Left forelimb (tissue), 1 donor: ENCODE measurements around the gene HHIPL1.

ENCODE experiments used
- DNase-seq: peaks from one replicate; pipeline ENCODE4 v3.0.0-alpha.2; 2018; ENCODE audit warnings: low spot score

The HHIPL1 gene

DNA sequence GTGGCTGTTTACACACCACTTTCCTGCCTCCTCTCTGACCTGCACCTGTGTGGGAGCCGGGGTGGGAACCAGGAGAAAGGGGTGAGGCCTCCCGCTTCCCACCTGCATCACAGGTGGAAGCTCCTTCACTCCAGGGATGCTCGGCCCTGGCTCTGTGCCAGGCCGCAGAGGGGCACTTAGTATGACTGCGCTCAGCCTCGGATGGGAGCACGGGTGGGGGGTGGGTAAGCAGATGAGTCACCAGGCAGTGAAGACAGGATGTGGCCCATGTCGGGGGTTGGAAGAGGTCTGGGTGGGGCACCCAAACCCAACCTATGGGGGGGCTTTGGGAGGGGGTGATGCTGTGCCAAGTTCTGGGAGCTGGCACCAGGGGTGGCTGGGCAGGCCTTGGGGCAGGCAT is 31.7 kb downstream of the HHIPL1 start:
- DNase-seq = no peak

DNA sequence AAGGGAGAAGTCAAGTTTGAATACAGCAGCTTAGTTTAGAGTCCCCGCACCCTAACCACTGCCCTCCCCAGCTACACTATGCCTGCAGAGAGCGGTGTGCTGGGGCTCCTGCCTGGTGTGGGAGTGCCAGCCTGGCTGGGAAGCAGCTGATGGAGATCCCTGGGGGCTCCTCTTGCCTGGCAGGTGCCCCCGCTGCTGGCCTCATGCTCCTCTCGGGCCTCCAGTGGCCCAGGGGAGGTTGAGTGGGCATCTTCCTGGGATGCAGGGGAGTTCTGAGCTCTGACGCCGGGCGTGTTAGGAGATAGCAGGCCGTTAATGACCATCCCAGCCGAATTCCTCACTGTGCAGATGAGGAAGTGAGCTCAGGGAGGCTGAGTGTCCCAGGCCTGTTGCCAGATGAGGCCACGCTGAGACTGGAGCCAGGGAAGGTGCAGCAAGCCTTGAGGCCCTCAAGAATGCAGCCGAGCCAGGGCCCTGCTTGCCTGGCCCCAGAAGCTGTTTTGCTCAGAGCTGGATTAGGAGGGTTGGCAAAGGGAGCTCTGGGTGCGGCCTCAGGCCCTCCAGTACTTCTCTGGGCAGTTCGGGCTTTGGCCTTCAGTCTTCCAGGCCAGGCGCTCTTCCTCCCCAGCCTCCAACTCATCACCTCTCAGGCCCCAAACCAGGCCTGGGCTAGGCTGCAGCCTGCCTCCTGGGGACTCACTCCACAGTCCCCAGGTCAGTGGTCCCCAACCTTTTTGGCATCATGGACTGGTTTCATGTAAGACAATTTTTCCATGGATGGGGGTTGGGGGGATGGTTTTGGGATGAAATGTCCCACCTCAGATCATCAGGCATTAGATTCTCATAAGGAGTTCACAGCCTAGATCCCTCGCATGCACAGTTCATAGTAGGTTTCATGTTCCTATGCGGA is 32.6 kb downstream of the HHIPL1 start:
- peak; percentile 51 for DNase-seq

DNA sequence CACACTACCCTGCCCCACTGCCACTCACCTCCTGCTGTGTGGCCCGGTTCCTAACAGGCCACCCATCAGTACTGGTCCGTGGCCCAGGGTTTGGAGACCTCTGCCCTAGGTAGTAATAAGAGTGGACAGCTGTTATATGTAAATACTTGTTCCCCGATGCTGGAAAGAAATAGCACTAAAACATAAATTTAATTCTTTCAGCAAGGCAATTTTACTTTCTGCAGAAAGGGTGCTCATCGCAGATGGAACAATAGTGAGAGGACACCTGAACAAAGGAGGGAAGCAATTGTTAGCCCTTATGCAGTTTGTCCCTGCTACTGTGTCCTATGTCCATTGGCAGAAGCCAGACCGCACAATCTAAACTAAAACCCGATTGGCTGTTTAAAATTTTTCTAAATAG is 33.3 kb downstream of the HHIPL1 start:
- peak; percentile 11 for DNase-seq

DNA sequence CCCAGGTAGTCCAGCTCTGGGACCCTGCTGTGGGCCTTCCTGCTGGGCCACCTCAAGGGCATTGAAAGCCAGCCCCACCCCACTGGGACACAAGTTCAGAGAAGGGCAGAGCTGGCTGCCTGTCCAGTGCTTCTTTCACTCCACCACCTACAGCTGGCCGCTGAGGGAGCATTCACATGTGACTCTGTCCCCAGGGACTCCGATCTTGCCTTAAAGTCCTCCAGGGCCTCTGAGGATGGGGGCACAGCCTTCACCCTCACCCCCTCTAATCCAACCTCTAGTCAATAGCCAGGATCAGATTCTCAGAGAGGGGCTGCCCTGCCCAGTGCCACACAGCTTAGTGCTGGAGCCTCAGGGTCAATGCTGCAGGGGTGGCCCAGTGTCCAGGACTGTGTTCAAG is 34.2 kb downstream of the HHIPL1 start:
- DNase-seq = peak; percentile 36

DNA sequence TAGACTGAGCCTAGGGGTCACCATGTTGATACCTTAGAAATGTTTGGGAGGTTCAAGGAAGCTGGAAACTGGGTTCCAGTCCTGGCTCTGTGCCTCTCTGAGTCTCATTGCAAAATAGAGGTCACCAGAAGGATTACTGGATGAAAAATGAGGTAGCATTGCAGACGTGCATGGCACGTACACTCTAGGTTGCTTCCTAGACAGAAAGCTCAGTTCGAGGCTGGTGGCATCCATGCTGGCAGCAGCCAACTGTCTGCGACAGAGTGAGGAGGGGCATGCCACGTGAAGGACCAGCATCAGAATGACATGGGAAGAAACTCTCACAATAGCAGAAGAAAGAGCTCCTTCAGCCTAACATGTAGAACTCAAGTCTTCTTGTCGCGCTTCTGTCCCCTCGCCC is 34.6 kb downstream of the HHIPL1 start:
- peak; percentile 45 for DNase-seq

DNA sequence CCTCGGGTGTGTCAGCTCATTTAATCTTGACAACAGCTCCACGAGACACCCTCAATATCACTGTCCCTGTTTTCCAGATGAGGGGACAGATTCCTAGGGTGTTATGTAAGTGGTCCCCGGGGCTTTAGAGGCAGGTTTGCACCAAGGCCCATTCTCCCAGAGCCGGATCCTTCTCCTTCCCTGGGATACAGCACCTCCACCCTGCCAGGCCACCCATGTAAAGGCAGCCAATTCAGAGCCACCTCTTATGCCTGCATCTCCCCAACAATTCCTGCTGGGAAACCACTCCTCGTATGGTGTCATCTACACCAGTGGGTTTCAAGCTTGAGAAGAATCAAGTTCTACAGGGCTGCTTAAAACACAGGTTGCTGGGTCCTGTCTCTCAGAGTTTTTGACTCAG is 35.1 kb downstream of the HHIPL1 start:
- no peak for DNase-seq

DNA sequence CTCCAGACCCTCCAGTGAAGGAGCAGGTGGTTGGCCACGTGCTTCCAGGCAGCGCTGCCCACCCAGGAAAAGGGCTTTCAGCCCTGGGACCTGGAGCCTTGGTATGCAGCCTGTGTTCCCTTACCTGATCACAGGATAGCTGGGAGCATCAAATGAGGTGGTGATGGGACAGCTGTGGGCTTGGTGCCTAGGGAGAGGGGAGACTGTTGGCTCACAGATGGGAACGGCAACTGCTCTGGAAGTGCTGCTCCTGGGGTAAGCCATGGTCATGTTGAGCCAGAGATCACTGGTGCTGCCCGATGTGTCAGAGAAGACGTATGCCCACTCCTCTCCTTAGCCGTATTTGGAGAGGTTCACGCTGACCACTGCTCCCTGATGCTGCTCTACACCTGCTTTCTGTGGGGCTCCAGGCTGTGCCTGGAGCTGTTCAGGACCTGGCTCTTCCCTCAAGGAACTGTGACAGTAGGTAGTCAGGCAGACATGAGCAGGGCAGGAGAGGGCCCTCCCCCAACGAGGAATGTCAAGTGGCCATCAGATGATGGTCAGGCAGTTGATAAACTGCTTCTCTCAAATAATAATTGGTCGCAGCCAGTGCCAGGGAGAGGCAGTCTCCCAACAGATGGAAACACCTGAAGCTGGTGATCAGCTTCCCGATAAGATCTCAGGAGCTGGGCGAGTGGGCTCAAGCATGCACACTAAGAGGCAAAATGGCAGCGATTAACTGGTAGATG is 36.3 kb downstream of the HHIPL1 start:
- peak; percentile 34 for DNase-seq

DNA sequence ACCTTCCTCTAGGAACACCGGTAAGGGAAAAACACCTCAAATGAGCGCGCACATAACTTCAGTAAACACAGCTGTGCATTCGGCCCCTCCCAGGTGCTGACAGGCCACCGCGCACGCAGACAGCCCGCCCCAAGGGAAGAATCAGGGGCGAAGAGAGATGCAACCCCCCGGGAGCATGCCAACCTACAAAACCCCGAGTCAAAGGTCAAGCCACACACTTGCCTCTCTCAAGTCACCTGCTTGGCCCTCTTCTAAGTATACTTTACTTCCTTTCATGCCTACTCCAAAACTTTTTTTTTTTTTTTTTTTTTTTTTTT is 36.9 kb downstream of the HHIPL1 start:
- DNase-seq = peak; percentile 17

DNA sequence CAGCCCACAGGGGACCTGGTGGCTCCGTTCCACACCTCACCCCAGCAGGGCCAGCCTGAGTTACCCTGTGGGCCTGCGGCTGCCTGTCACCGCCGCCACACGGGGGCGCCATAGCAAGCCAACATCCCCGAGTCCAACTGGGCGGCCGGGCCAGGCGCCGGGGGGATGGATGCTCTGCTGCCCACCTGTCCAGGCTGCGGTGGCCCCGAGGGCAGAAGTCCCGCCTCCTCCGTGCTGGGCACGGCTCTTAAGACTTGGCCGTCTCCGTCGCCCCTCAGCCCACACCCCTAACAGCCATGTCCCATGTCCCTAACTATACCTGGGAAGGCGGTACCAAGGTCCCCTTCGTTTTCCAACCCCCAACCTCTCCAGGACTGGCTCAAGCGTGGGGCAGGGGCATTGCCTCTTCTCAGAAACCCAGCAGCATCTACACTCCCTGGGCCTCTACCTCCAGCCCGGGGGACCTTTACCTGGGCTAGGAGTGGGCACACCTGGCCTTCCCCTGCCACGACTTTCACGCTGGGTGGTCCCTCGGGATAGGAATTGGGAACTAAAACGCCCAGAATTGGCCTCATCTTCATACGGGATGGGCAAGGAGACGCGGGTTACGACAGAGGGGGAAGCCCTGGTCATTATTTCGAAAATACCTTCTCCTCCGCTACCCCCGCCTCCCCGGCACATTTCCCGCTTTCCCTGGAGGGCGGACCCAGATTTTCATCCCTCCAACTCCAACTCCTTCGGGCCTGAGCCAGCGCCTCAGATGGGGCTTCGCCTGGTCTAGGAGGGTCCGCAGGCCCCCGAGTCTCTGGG is 38.1 kb downstream of the HHIPL1 start:
- peak; percentile 85 for DNase-seq

DNA sequence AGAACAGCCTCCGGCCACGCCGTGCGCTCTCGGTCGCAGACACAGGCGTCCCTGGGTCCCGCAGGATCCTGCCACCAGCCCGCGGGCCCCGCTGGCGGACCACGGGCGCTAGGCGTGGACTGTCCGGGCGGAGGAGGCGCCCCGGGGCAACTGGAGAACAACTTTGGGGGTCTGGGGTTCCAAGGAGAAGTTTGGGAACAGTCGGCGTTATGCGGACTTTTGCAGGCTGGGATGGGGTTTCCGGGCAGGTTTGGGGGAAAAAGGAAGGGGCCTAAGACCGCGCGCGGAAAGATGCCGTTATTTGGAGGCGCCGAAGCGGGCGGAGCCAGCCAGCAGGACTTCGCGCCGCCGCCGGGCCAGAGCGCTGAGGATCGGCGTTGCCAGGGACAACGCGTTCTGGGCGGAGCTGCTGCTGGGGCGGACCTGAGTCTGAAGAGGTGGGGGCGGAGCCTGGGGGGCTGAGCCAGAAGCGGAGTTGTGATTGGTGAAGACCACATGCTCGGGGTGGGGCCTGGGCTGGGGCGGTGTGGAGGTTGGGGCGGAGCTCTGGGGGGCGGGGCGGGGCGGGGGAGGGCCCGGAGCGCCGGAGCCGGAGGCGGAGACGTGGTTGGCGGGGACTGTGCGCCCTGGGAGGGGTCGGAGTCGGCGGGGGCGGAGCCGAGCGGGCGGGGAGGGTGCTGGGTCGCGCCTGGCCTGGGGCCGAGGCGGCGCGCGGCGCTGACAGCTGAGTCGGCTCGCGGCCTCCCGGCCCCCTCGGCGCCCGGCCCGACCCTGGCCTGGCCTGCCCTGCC is 38.9 kb downstream of the HHIPL1 start, which contains the start of gene CYP46A1:
TSS of gene CYP46A1 (plus strand) at position 680 of the 791 bp plus-strand sequence. CDS start 120 bp downstream, outside the sequence.
- peak; percentile 100 for DNase-seq

DNA sequence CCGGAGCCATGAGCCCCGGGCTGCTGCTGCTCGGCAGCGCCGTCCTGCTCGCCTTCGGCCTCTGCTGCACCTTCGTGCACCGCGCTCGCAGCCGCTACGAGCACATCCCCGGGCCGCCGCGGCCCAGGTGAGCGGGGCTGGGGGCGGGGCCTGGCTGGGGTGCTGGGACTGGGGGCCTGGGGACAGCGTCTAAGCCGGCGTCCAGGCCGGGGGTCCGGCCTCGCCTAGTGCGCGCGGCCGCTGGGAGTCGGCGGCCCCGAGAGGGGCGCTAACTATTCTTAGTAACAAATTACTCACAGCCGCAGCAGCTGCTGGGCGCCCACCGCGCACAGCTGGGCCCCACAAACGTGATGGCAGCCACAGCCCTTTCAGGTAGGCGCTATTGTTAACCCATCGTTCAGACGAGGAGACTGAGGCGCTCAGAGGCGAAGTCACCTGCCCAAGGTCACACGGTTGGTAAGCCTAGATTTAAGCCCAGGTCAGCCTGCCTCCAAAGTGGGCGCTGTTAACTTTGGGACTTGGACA is 39.5 kb downstream of the HHIPL1 start:
- peak; percentile 70 for DNase-seq

DNA sequence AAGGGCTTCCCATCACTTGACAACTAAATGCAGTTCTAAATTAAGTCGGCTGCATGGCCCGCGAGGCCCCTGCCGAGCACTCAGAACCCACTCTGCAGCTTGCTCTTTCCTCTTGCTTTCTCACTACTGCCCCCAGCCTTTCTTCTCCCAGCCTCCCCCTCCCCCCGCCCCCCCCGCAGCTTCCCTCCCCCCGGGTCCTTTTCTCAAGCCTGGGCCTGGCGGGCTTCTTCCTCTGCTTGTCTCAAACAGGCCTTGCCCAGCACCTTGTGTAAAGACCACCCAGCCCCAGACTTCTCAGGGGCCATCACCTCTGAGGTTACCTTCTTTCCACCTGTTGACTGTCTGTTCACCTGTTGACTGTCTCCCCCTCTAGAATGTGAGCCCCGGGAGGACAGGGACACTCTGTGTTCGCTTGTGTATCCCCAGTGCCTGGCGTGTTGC is 40.2 kb downstream of the HHIPL1 start:
- DNase-seq = peak; percentile 53

DNA sequence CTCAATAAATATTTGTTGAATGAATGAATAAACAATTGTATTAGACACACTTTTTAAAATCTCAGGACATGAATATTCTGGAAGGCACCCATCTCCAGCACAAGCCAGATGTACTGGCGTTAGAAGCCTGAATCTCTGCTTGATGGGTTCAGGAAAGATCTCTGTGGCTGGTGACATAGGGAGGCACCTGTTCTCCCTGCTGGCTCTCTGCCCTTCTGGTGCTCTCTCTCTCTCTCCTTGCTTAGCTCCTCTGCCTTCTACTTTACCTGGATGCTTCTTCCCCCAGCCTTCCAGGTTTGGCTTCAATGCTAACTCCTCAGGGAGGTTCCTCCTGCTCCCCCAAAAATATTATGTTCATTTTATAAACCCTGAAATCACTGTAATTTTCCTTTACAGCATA is 40.7 kb downstream of the HHIPL1 start:
- DNase-seq = no peak

DNA sequence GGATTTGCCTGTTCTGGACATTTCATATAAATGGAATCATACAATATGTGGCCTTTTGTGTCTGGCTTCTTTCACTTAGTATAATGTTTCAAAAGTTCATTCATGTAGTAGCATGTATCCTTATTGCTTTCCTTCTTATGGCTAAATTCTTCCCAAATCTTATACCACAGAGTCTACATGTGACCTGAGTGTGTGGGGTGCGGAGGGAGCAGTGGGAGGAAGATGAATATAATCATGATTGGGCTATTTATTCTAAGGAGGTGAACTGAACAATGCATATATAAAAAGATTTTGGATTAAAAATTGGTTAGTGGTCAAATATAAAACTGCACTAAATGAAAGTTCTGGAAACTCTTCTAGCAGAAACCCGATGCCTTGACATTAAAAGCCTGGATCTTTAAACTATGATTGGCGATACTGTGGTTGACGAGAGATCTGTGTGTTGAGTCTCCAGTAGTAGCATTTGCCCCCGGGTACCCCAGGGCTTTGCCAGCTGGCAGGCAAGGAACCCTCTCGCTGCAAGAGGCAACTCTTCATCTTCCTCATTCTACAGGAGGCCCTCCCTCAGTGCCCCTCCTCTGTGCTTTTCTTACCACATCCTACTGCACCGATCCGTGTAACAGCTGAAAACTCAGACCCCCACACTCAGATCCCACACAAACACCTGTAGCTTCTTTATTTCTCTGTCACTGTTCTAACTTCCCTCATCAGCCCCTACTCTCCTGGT is 41.8 kb downstream of the HHIPL1 start:
- DNase-seq = peak; percentile 34

DNA sequence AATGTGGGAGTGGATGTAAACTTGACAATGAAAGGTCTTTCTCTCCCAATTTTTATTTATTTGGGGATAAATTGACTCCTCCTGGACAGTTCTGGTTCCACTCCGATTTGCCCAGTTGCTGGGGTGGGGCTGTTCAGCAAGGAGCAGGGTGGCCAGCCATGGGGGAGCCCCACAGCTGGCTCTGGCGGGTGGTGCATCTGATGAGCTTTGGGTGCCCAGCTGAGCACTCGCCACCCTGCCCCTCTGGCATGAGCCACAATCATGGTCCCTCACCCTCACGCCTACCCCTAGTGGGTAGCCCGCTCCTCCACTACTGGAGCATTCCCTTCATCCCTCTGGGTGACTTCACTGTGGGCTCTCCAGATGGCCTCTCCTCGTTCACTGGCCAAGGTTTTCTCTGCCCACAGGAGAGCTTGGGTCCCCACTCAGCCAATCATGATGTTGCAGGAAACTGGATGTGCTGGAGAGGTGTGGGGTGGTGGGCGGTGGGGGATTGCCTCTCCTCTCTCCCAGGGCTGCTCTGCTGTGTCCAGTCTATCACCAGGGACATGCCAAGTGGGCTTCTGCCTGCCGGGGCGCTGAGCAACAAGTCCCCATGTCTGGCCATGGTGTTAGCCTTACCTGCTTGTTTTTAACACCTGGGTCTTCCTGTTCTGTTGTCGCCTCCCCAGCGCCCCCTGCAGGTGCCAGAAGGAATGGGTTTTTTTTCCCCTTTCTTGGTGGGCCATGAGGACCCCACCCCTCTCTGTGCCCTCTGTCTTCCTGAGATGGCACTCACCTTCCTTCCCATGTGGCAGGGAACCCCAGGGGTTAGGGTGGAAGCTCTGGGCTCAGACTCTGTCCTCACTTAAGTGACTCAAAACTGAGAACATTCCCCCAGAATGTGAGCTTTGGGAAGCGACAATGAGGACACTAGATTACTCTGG is 42.6 kb downstream of the HHIPL1 start:
- peak; percentile 31 for DNase-seq

DNA sequence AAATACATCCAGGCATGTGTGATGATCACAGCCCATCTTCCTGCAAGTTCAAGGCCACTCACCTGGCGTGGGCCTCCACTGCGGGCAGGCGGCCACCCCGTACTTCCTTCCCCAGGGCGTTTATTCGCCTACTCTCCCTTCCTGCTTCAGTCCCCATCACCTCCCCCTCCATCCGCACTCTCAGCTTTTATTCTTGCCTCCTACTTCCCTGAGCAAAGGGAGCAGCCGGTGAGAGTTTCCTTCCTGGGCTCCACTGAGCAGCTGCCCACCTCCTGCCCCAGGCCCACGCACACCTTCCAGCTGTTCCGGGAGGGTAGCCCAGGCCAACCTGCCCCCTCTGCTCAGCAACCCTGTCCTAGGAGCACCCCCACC is 43.3 kb downstream of the HHIPL1 start:
- DNase-seq = peak; percentile 38

DNA sequence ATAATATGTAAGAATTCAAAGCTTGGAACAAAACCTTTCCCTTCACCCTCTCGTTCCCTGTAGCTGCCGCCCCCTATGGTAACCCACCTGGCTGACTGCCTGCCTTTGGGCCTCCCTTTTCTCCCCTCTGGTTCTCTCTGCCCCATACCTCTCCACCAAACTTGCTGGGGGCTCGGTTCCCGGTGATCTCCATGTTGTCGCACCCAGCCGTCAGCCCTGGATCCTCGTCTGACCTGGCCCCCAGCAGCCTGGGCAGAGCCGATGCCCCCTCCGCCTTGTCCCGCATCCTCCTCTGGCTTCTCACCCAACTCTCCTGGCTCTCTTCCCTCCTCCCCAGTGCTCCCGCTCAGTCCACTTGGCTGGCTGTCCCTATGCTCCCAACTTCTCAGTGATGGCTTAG is 43.7 kb downstream of the HHIPL1 start:
- DNase-seq = peak; percentile 42

DNA sequence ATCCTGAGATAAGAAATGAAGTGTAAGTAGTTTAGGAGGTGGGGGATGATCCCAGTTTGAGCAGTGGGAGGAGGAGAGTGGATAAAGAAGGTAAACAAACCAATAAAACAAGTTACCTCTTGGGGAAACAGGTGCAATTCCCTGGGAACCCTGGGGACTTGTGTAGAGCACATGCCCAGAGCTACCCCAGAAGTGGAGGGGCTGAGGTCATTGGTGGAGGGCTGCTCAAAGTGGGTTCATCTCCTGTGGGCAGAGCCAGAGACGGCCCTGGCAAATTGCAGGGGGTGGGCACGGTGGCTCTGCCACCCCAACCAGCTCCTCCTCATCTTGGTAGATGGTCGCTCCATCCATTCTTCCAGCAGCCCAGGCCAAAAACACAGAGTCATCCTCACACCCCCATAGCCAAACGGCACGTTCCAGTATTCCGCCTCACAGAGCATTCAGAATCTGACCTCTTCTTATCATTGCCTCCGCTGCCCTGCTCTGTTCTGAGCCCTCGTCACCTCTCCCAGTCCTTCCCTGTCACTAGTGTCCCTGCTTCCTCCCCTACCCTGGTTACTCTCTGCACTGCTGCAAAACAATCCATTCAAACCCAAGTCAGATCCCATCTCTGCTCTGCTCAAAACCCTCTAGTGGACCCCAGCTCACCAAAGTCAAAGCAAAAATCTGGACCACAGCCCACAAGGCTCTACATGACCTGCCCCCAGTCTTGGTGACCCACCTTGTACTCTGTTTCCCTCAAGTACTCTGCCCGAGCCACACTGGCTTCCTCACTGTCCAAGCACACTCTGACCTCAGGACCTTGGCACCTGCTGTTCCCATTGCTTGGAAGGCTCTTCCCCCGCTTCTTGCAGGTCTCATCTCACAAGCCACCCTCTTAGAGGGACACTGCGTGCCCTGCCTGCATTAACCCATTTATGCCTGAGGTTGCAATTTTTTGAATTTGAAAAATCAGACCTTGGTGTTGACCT is 44.6 kb downstream of the HHIPL1 start:
- DNase-seq = no peak
